PFSK-1 (cell line): ENCODE results near the gene SEC14L1.

Experiments
- POLR2AphosphoS5 ChIP-seq: IDR thresholded peaks from 2 replicates; pipeline ENCODE4 v1.6.1; 2012; ENCODE audit warnings: low read depth, mild to moderate bottlenecking, control low read depth, low read length, moderate library complexity
- REST ChIP-seq, 2 experiments: IDR thresholded peaks; 2 replicates each; pipeline versions ENCODE4 v1.6.1 to v1.8.0; 2011 to 2012; ENCODE audit warnings: low read depth in 2 of 2, low read length in 2 of 2, control low read depth in 1 of 2, inconsistent platforms in 1 of 2, mild to moderate bottlenecking in 1 of 2, moderate library complexity in 1 of 2; ENCODE audit not compliant: insufficient read depth in 1 of 2
- SIN3A ChIP-seq: IDR thresholded peaks from 2 replicates; pipeline ENCODE4 v1.6.1; 2012; ENCODE audit warnings: mild to moderate bottlenecking, low read length, moderate library complexity, borderline replicate concordance; ENCODE audit not compliant: insufficient read depth
- TAF1 ChIP-seq: IDR thresholded peaks from 2 replicates; pipeline ENCODE4 v1.6.1; 2012; ENCODE audit warnings: low read length, control low read depth, borderline replicate concordance; ENCODE audit not compliant: insufficient read depth

DNA sequence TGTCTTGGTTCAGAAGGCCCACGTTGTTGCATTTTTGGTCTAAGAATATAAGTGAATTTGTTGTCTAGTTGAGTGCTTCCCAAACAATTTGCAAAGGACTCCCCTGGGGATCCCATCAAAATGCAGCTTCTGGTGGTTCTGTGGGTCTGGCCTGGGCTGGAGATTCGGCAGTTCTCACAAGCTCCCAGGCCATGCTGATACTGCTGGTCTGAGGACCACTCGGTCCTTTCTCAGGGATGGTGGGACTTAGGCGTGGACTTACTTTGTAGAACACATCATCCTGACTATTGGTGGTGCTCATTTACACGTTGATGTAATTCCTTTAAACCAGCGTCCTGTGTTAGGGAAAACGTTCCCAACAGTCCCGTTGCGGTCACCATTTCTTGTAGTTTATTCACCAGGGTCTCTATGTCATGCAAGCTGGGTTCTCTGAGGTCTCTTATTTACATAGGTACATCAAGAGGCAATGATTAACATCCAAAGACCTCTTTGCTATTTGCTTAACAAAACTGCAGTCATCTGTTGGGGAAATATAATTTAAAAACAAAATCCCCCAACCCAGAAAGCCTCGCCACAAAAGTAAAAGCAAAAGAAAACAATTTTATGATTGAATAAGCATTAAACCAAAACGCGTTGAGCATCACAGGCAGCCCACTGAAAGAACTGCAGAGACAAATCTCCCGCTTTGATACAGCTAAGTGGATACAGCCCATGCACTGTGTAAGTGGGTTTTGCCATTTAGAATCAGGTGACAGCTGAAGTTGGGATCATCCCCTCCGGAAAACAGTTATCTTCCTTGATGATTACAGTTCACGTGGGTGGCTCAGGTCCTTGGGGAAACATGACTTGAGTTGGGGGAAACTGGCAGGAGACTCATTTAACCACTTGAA lies 39.0 kb upstream of the SEC14L1 start:
- TF ChIP-seq REST (IDR thresholded peaks at IDR 0.05; ENCODE audit: insufficient read depth in 1 of 2, low read depth in 2 of 2, low read length in 2 of 2) (no peak), TAF1 (no peak), POLR2AphosphoS5 (no peak), SIN3A (no peak)
